HG03066 (cell line): Measurements from ENCODE around the gene ZSCAN22.
A peak's percentile ranks its signal among the peaks of the same experiment; 100 is the strongest.
"Not testable (repeated sequence)": the region's sequence is repeated elsewhere in the genome, so short reads cannot be mapped to it uniquely, and the experiment has no call there.

Experiments used
- ATAC-seq: cut with Tn5 transposase; IDR thresholded peaks from one replicate; pipeline ENCODE4 v1.9.1; 2021; ENCODE audit warnings: low read depth; ENCODE audit not compliant: unreplicated experiment

The ZSCAN22 gene

GRCh38 chr19:58326914-58327726 lies at the start of gene ZSCAN22:
Gene ZSCAN22, plus strand, starts transcription at chr19:58326994. Its CDS starts 7,809 bp downstream, at chr19:58334803.
- ATAC-seq: peak; percentile 84

- no peak for ATAC-seq
These were observed 49.6 kb upstream of the ZSCAN22 start for GRCh38 chr19:58277197-58277596.

GRCh38 chr19:58277748-58278540 lies 48.9 kb upstream of the ZSCAN22 start:
- ATAC-seq: no peak

- peak; percentile 95 for ATAC-seq
These were observed 48.2 kb upstream of the ZSCAN22 start, which contains the start of gene ZNF8 for GRCh38 chr19:58278541-58279041. Gene ZNF8, plus strand, starts transcription at chr19:58278955. Its CDS starts 127 bp downstream, at chr19:58279082.

- ATAC-seq: peak; percentile 35
These were observed 47.5 kb upstream of the ZSCAN22 start for GRCh38 chr19:58279042-58279924.

GRCh38 chr19:58279925-58280316 lies 46.9 kb upstream of the ZSCAN22 start:
- no peak for ATAC-seq

GRCh38 chr19:58284199-58284598 lies 42.6 kb upstream of the ZSCAN22 start:
- no peak for ATAC-seq

GRCh38 chr19:58291943-58292342 lies 34.9 kb upstream of the ZSCAN22 start:
- ATAC-seq: no peak

- no peak for ATAC-seq
These were observed 31.9 kb upstream of the ZSCAN22 start for GRCh38 chr19:58294743-58295374.

GRCh38 chr19:58296104-58296503 lies 30.7 kb upstream of the ZSCAN22 start:
- ATAC-seq: no peak

GRCh38 chr19:58300620-58301019 lies 26.2 kb upstream of the ZSCAN22 start:
- no peak for ATAC-seq

GRCh38 chr19:58304255-58304654 lies 22.5 kb upstream of the ZSCAN22 start:
- no peak for ATAC-seq

GRCh38 chr19:58304748-58305064 lies 22.1 kb upstream of the ZSCAN22 start:
- no peak for ATAC-seq

- peak; percentile 95 for ATAC-seq
These were observed 21.5 kb upstream of the ZSCAN22 start, which contains the start of gene ERVK3-1 for GRCh38 chr19:58305065-58305931. Gene ERVK3-1, plus strand, starts transcription at chr19:58305377. Its CDS starts 6,792 bp downstream, at chr19:58312169.

- no peak for ATAC-seq
These were observed 20.9 kb upstream of the ZSCAN22 start for GRCh38 chr19:58305932-58306323.

- no peak for ATAC-seq
These were observed 19.1 kb upstream of the ZSCAN22 start for GRCh38 chr19:58307736-58308135.

- not testable (repeated sequence) for ATAC-seq
These were observed 16.1 kb upstream of the ZSCAN22 start for GRCh38 chr19:58310685-58311084.

GRCh38 chr19:58311345-58311865 lies 15.4 kb upstream of the ZSCAN22 start:
- ATAC-seq: no peak

- ATAC-seq: no peak
These were observed 11.2 kb upstream of the ZSCAN22 start for GRCh38 chr19:58315580-58315979.
